Stromal cell of bone marrow (primary cell): ENCODE data around the gene CTTNBP2.

ENCODE experiments used
- DNase-seq: peaks from one replicate; pipeline ENCODE4 v3.0.0-alpha.2; 2012; ENCODE audit warnings: low read depth

CTTNBP2 gene

GRCh38 chr7:117790251-117790650, 83.0 kb downstream of the CTTNBP2 start:
- no peak for DNase-seq

- no peak for DNase-seq
Measured at GRCh38 chr7:117785431-117785830, 87.8 kb downstream of the CTTNBP2 start.

GRCh38 chr7:117784315-117784714, 88.9 kb downstream of the CTTNBP2 start:
- DNase-seq: no peak

GRCh38 chr7:117782761-117783160, 90.5 kb downstream of the CTTNBP2 start:
- no peak for DNase-seq

GRCh38 chr7:117781707-117782106, 91.5 kb downstream of the CTTNBP2 start:
- no peak for DNase-seq

GRCh38 chr7:117780832-117781231, 92.4 kb downstream of the CTTNBP2 start:
- peak; percentile 15 for DNase-seq

- no peak for DNase-seq
Measured at GRCh38 chr7:117777335-117778142, 95.7 kb downstream of the CTTNBP2 start.

GRCh38 chr7:117776224-117776623, 97.0 kb downstream of the CTTNBP2 start:
- DNase-seq: no peak

- no peak for DNase-seq
Measured at GRCh38 chr7:117775801-117776200, 97.4 kb downstream of the CTTNBP2 start.

- DNase-seq: no peak
Measured at GRCh38 chr7:117774943-117775342, 98.3 kb downstream of the CTTNBP2 start.

- DNase-seq: no peak
Measured at GRCh38 chr7:117772421-117772820, 100.8 kb downstream of the CTTNBP2 start.

- DNase-seq: no peak
Measured at GRCh38 chr7:117771756-117772155, 101.5 kb downstream of the CTTNBP2 start.

GRCh38 chr7:117769085-117769484, 104.2 kb downstream of the CTTNBP2 start:
- DNase-seq: no peak

- DNase-seq: no peak
Measured at GRCh38 chr7:117767951-117768350, 105.3 kb downstream of the CTTNBP2 start.

- no peak for DNase-seq
Measured at GRCh38 chr7:117766913-117767312, 106.3 kb downstream of the CTTNBP2 start.

GRCh38 chr7:117764031-117764430, 109.2 kb downstream of the CTTNBP2 start:
- no peak for DNase-seq

- DNase-seq: no peak
Measured at GRCh38 chr7:117762055-117762454, 111.2 kb downstream of the CTTNBP2 start.

- DNase-seq: peak; percentile 62
Measured at GRCh38 chr7:117759950-117760640, 113.1 kb downstream of the CTTNBP2 start.

- no peak for DNase-seq
Measured at GRCh38 chr7:117757440-117757839, 115.8 kb downstream of the CTTNBP2 start.

- no peak for DNase-seq
Measured at GRCh38 chr7:117756586-117757085, 116.6 kb downstream of the CTTNBP2 start.

GRCh38 chr7:117755136-117755535, 118.1 kb downstream of the CTTNBP2 start:
- DNase-seq: no peak

- no peak for DNase-seq
Measured at GRCh38 chr7:117751775-117752174, 121.5 kb downstream of the CTTNBP2 start.
